Measurements from ENCODE around the gene BUD31. TPM values are rescaled to one million over a fixed set of nuclear protein-coding genes. Genes with fewer than 3 reads are reported as not detected.

Gene BUD31
- total and polyA plus RNA-seq, 9 of the 15 experiments (the other 6 are each of a cell fraction or from before 2014, with no cell fraction given) = 105 to 342 (median 247) TPM

DNA sequence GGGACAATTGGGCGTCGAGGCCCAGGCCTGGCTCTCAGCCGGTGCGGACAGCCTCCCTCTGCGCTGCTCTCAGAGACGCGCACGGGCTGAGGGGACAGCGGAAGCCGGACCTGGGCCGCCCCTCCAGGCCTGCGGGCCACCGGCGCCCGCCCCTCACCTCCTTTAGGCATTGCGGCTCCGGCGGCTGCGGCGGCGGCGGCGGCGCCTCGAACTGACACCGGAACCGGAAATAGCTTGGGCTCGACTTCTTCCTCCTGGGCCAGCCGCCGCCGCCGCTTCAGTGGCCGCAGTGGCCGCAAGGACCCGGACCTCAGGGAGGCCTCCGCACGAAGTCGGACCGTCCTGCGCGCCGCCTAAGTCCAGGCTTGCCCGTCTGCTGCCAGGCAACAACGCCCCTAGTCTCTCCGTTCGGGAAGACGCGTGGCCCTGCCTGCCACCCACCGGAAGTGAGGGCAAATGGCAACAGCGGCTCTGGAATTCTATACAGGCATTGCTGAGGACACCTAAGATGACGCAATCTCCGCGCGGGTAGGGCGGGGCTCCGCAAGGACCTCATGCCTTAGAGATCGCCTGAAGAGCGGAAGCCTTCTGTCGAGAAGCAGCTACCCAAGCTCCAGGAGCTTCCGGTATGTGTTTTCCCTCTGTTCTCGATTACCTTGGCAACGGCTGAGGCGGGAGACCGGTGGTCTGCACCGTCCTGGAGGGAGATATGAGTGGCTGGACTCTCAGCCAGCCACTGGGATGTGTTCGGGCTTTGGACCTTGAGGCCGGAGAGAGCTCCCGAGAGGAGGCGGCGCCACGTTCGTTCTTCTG is at the start of gene BUD31, which contains the start of gene PDAP1 (continued):
- TF ChIP-seq ZNF57 (CRISPR knock-in tag; IDR thresholded peaks at IDR 0.05) (no peak), MAFK (IDR thresholded peaks at IDR 0.05; ENCODE audit: low read length) (no peak), ELF2 (CRISPR knock-in tag; IDR thresholded peaks at IDR 0.05) (peak; percentile 87), ZNF778 (CRISPR knock-in tag; IDR thresholded peaks at IDR 0.05) (no peak), ESRRA (IDR thresholded peaks at IDR 0.05; ENCODE audit: borderline replicate concordance, low read depth) (peak; percentile 89), TOE1 (IDR thresholded peaks at IDR 0.05; ENCODE audit: borderline replicate concordance) (peak; percentile 81), TOE1 (CRISPR knock-in tag; IDR thresholded peaks at IDR 0.05; ENCODE audit: borderline replicate concordance, low read depth) (0 out of 2 replicates have a peak, but pooled peaks have one; percentile 64), TAF1 (IDR thresholded peaks at IDR 0.05; ENCODE audit: control insufficient read depth, extremely low read depth, insufficient read depth, low read length, severe bottlenecking) (peak; percentile 80), ZNF316 (IDR thresholded peaks at IDR 0.05) (no peak), TAF15 (IDR thresholded peaks at IDR 0.05; ENCODE audit: low read depth, low read length) (peak; percentile 59; the same call in 1 of the 2 replicates), ERF (CRISPR knock-in tag; IDR thresholded peaks at IDR 0.05) (peak; percentile 74), HDAC3 (IDR thresholded peaks at IDR 0.05; ENCODE audit: borderline replicate concordance, partially characterized antibody) (peak; percentile 55), NFATC3 (IDR thresholded peaks at IDR 0.05) (no peak), E2F3 (CRISPR knock-in tag; IDR thresholded peaks at IDR 0.05) (peak; percentile 10; the same call in 1 of the 2 replicates), SMARCA5 (IDR thresholded peaks at IDR 0.05) (no peak), POLR3A (IDR thresholded peaks at IDR 0.05; ENCODE audit: borderline replicate concordance, extremely low read depth, insufficient read depth, insufficient read length) (no peak), MYC (IDR thresholded peaks at IDR 0.05; ENCODE audit: low read depth, low read length) (peak; percentile 99), MYC (CRISPR knock-in tag; IDR thresholded peaks at IDR 0.05; ENCODE audit: borderline replicate concordance, low read depth) (peak; percentile 99), ZBTB1 (CRISPR knock-in tag; IDR thresholded peaks at IDR 0.05; ENCODE audit: borderline replicate concordance, low read depth) (peak; percentile 100), CBFB (CRISPR knock-in tag; IDR thresholded peaks at IDR 0.05) (peak; percentile 45)
- TF ChIP-seq, protein P1, sequence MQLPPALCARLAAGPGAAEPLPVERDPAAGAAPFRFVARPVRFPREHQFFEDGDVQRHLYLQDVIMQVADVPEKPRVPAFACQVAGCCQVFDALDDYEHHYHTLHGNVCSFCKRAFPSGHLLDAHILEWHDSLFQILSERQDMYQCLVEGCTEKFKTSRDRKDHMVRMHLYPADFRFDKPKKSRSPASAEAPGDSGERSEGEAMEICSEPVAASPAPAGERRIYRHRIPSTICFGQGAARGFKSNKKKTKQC (CRISPR knock-in tag; IDR thresholded peaks at IDR 0.05) = no peak; the same call in 1 of the 2 replicates
- TF ChIP-seq, protein P2, sequence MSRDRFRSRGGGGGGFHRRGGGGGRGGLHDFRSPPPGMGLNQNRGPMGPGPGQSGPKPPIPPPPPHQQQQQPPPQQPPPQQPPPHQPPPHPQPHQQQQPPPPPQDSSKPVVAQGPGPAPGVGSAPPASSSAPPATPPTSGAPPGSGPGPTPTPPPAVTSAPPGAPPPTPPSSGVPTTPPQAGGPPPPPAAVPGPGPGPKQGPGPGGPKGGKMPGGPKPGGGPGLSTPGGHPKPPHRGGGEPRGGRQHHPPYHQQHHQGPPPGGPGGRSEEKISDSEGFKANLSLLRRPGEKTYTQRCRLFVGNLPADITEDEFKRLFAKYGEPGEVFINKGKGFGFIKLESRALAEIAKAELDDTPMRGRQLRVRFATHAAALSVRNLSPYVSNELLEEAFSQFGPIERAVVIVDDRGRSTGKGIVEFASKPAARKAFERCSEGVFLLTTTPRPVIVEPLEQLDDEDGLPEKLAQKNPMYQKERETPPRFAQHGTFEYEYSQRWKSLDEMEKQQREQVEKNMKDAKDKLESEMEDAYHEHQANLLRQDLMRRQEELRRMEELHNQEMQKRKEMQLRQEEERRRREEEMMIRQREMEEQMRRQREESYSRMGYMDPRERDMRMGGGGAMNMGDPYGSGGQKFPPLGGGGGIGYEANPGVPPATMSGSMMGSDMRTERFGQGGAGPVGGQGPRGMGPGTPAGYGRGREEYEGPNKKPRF (IDR thresholded peaks at IDR 0.05; ENCODE audit: low read depth, low read length) = no peak
- TF ChIP-seq, protein P3, sequence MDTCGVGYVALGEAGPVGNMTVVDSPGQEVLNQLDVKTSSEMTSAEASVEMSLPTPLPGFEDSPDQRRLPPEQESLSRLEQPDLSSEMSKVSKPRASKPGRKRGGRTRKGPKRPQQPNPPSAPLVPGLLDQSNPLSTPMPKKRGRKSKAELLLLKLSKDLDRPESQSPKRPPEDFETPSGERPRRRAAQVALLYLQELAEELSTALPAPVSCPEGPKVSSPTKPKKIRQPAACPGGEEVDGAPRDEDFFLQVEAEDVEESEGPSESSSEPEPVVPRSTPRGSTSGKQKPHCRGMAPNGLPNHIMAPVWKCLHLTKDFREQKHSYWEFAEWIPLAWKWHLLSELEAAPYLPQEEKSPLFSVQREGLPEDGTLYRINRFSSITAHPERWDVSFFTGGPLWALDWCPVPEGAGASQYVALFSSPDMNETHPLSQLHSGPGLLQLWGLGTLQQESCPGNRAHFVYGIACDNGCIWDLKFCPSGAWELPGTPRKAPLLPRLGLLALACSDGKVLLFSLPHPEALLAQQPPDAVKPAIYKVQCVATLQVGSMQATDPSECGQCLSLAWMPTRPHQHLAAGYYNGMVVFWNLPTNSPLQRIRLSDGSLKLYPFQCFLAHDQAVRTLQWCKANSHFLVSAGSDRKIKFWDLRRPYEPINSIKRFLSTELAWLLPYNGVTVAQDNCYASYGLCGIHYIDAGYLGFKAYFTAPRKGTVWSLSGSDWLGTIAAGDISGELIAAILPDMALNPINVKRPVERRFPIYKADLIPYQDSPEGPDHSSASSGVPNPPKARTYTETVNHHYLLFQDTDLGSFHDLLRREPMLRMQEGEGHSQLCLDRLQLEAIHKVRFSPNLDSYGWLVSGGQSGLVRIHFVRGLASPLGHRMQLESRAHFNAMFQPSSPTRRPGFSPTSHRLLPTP (IDR thresholded peaks at IDR 0.05; ENCODE audit: borderline replicate concordance, extremely low read depth, insufficient read length) = no peak
